ENCODE data around the gene BASP1.

BASP1 gene

GRCh38 chr5:17180330-17180843 is 37.0 kb upstream of the BASP1 start:
- Histone ChIP-seq H3K9ac (ENCODE audit: low read length) (no peak overlapping the region), H3K27me3 (replicated peaks; ENCODE audit: insufficient read depth, low read length) (no peaks in the 10 kb centered on the region), H3K4me3 (ENCODE audit: low read length) (no peak overlapping the region), H3F3A (ENCODE audit: insufficient read depth, low read length) (no peaks in the 10 kb centered on the region), H3K4me1 (ENCODE audit: low read length) (no peaks in the 10 kb centered on the region), H3K36me3 (replicated peaks; ENCODE audit: insufficient read depth, low read length) (no peaks in the 10 kb centered on the region), H2AFZ (ENCODE audit: low read length) (no peak overlapping the region), H3K9me3 (replicated peaks; ENCODE audit: insufficient read depth, low read length) (no peaks in the 10 kb centered on the region), H3K4me2 (ENCODE audit: low read depth, low read length) (no peak overlapping the region), H3K9me2 (replicated peaks; ENCODE audit: insufficient read depth, low read length) (no peaks in the 10 kb centered on the region), H3K27ac (ENCODE audit: low read length) (no peak overlapping the region), H4K20me1 (ENCODE audit: insufficient read depth, low read length) (no peaks in the 10 kb centered on the region), H3K79me2 (ENCODE audit: low read length) (no peaks in the 10 kb centered on the region)
- TF ChIP-seq EZH2 (optimal IDR thresholded peaks at IDR 0.05; ENCODE audit: low read depth, low read length): no peak
- no peak for TF ChIP-seq CTCF (IDR thresholded peaks at IDR 0.05; ENCODE audit: low read length)
- TF ChIP-seq EZH2phosphoT487 (IDR thresholded peaks at IDR 0.05; ENCODE audit: low read length): no peak
- no peak for DNase-seq

DNA sequence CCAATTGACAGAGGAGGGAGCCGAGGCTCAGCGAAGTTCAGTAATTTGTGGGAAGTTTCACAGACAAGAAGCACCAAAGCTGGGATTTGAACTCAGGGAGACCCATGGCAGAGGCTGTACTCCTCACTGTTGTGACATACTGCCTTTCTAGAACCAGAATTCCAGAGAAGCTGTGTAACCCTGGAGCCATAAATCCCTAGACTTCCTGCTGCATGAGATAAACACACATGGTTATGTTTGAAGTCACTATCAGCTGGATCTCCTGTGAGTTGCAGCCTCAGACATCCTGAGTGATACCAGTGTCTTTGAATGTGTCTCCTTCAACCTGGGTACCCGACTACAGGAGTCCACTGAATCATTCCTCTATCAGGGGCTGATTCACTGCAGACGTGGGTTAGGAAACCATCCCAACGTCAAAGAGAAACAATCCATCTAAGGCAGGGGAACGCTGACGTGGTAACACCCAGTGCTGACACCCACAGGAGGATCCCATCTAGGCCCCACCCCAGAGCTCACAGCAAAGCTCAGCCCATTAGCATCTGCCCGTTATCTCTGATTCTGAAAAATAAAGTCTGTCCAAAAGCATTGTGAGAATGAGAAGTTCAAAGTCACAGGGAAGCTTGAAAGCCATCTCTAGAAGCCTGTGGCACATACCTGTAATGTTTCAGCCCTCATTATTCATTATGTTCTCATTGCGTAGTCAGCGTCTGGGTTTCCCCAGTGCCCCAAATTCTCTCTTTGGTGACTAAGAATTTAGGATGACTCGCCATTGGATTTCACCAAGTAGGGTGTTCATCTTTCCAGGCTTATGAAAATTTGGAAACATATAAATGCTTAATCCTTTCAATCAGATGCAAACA is 36.3 kb upstream of the BASP1 start:
- H3K4me1 ChIP-seq (ENCODE audit: low read length): no peaks in the 10 kb centered on the region
- H3K27me3 ChIP-seq (replicated peaks; ENCODE audit: insufficient read depth, low read length): no peaks in the 10 kb centered on the region
- no peak overlapping the region for H3K27ac ChIP-seq (ENCODE audit: low read length)

GRCh38 chr5:17182494-17182893 is 34.9 kb upstream of the BASP1 start:
- H3K4me3 ChIP-seq (ENCODE audit: low read length): no peak overlapping the region
- no peak for DNase-seq
- H4K20me1 ChIP-seq (ENCODE audit: insufficient read depth, low read length): no peaks in the 10 kb centered on the region
- no peak overlapping the region for H3K27ac ChIP-seq (ENCODE audit: low read length)
- no peaks in the 10 kb centered on the region for H3K4me1 ChIP-seq (ENCODE audit: low read length)
- H3K9ac ChIP-seq (ENCODE audit: low read length): no peak overlapping the region
- TF ChIP-seq EZH2phosphoT487 (IDR thresholded peaks at IDR 0.05; ENCODE audit: low read length) (no peak), EZH2 (optimal IDR thresholded peaks at IDR 0.05; ENCODE audit: low read depth, low read length) (no peak), CTCF (IDR thresholded peaks at IDR 0.05; ENCODE audit: low read length) (no peak)
- no peak overlapping the region for H3K4me2 ChIP-seq (ENCODE audit: low read depth, low read length)
- H3K27me3 ChIP-seq (replicated peaks; ENCODE audit: insufficient read depth, low read length): no peaks in the 10 kb centered on the region
- H3F3A ChIP-seq (ENCODE audit: insufficient read depth, low read length): no peaks in the 10 kb centered on the region
- H3K9me2 ChIP-seq (replicated peaks; ENCODE audit: insufficient read depth, low read length): no peaks in the 10 kb centered on the region
- H3K9me3 ChIP-seq (replicated peaks; ENCODE audit: insufficient read depth, low read length): no peaks in the 10 kb centered on the region
- no peaks in the 10 kb centered on the region for H3K36me3 ChIP-seq (replicated peaks; ENCODE audit: insufficient read depth, low read length)
- H3K79me2 ChIP-seq (ENCODE audit: low read length): no peaks in the 10 kb centered on the region
- H2AFZ ChIP-seq (ENCODE audit: low read length): no peak overlapping the region

More for the DNA sequence above, 36.3 kb upstream of the BASP1 start:
- no peaks in the 10 kb centered on the region for H3K9me3 ChIP-seq (replicated peaks; ENCODE audit: insufficient read depth, low read length)
- H3K79me2 ChIP-seq (ENCODE audit: low read length): no peaks in the 10 kb centered on the region
- no peak overlapping the region for H3K4me2 ChIP-seq (ENCODE audit: low read depth, low read length)
- no peaks in the 10 kb centered on the region for H3K9me2 ChIP-seq (replicated peaks; ENCODE audit: insufficient read depth, low read length)
- no peaks in the 10 kb centered on the region for H3F3A ChIP-seq (ENCODE audit: insufficient read depth, low read length)
- no peaks in the 10 kb centered on the region for H3K36me3 ChIP-seq (replicated peaks; ENCODE audit: insufficient read depth, low read length)
- TF ChIP-seq EZH2 (optimal IDR thresholded peaks at IDR 0.05; ENCODE audit: low read depth, low read length) (no peak), EZH2phosphoT487 (IDR thresholded peaks at IDR 0.05; ENCODE audit: low read length) (no peak), CTCF (IDR thresholded peaks at IDR 0.05; ENCODE audit: low read length) (no peak)
- no peak overlapping the region for H3K9ac ChIP-seq (ENCODE audit: low read length)
- H2AFZ ChIP-seq (ENCODE audit: low read length): no peak overlapping the region
- no peaks in the 10 kb centered on the region for H4K20me1 ChIP-seq (ENCODE audit: insufficient read depth, low read length)
- H3K4me3 ChIP-seq (ENCODE audit: low read length): no peak overlapping the region
- no peak for DNase-seq
